B cell (primary cell): ENCODE data around the gene COLEC12. TPM values are rescaled to one million over a fixed set of nuclear protein-coding genes. Genes with fewer than 3 reads are reported as not detected.
A peak's percentile ranks its signal among the peaks of the same experiment; 100 is the strongest.

Experiments used
- ATAC-seq: fragments of 200-7000 bp; cut with Tn5 transposase; one replicate; pipeline ENCODE4 v1.10.0; 2021; ENCODE audit warnings: low read depth, mild to moderate bottlenecking, moderate number of reproducible peaks, moderate library complexity
- CTCF ChIA-PET: fragments of 350-600 bp; sonication (Branson Sonifier 250); formaldehyde crosslinking; loops from one replicate; lab custom pipeline; 2021; ENCODE audit warnings: antibody characterized with exemption, inconsistent platforms; lab: Charles Lee
- POLR2A ChIA-PET: fragments of 350-600 bp; sonication (Branson Sonifier 250); formaldehyde crosslinking; loops from one replicate; lab custom pipeline; 2021; ENCODE audit warnings: antibody characterized with exemption; lab: Charles Lee
- DNase-seq: peaks from one replicate; pipeline ENCODE4 v3.0.0; 2013
- H2AFZ ChIP-seq: 2 replicates; pipeline ENCODE4 v1.6.1; 2012; ENCODE audit warnings: mild to moderate bottlenecking, low read depth, low read length; ENCODE audit not compliant: insufficient read depth, poor library complexity, severe bottlenecking
- H3K27ac ChIP-seq, 2 donors: 1 replicate in 1 of 2; 2 replicates in 1 of 2; pipeline ENCODE4 v1.5.1; 2012 to 2013; ENCODE audit warnings: low read length in 2 of 2, mild to moderate bottlenecking in 2 of 2, moderate library complexity in 1 of 2
- H3K27me3 ChIP-seq, 4 experiments: fragments of 200-600 bp in 1 of 4; sonication (generic) in 1 of 4; replicated peaks in 1 of 4; 1 replicate in 2 of 4; 2 replicates in 2 of 4; pipeline versions ENCODE4 v1.6.1 to v1.7.0; 2013 to 2016; ENCODE audit warnings: low read length in 3 of 4, mild to moderate bottlenecking in 2 of 4, mixed read lengths in 1 of 4, moderate library complexity in 1 of 4; ENCODE audit not compliant: insufficient read depth in 4 of 4, control insufficient read depth in 3 of 4; ENCODE audit errors: control extremely low read depth in 1 of 4
- H3K36me3 ChIP-seq, 2 experiments: replicated peaks in 1 of 2; 1 replicate in 1 of 2; 2 replicates in 1 of 2; pipeline versions ENCODE4 v1.6.1 to v1.7.1; 2013; ENCODE audit warnings: low read length in 1 of 2; ENCODE audit not compliant: insufficient read depth in 2 of 2, control insufficient read depth in 1 of 2; ENCODE audit errors: control extremely low read depth in 1 of 2, extremely low read depth in 1 of 2
- H3K4me1 ChIP-seq, 2 donors: fragments of 200-600 bp in 1 of 2; sonication (generic) in 1 of 2; 1 replicate in 1 of 2; 2 replicates in 1 of 2; pipeline versions ENCODE4 v1.5.1 to v1.6.1; 2013 to 2017; ENCODE audit warnings: low read length in 2 of 2; ENCODE audit not compliant: control insufficient read depth in 2 of 2, insufficient read depth in 2 of 2
- H3K4me2 ChIP-seq: replicated peaks from 2 replicates; pipeline ENCODE3; 2012; ENCODE audit warnings: mild to moderate bottlenecking, low read depth, low read length; ENCODE audit not compliant: poor library complexity, severe bottlenecking
- H3K4me3 ChIP-seq, 5 experiments: fragments of 200-600 bp in 1 of 5; sonication (generic) in 1 of 5; 1 replicate in 3 of 5; 2 replicates in 2 of 5; pipeline versions ENCODE4 v1.5.1 to v1.7.0; 2011 to 2016; ENCODE audit warnings: low read length in 4 of 5, mild to moderate bottlenecking in 4 of 5, low read depth in 2 of 5, control low read depth in 1 of 5, moderate library complexity in 1 of 5; ENCODE audit not compliant: insufficient read depth in 1 of 5; ENCODE audit errors: control extremely low read depth in 1 of 5, extremely low read depth in 1 of 5
- H3K79me2 ChIP-seq: fragments of 200-600 bp; sonication (generic); one replicate; pipeline ENCODE4 v1.6.0; 2016; ENCODE audit warnings: low read length; ENCODE audit not compliant: control insufficient read depth, insufficient read depth
- H3K9ac ChIP-seq: fragments of 200-600 bp; sonication (generic); 2 replicates; pipeline ENCODE4 v1.6.1; 2017; ENCODE audit warnings: mild to moderate bottlenecking, low read length, moderate library complexity
- H3K9me3 ChIP-seq, 3 donors: one replicate each; pipeline versions ENCODE4 v1.6.1 to v1.7.1; 2013; ENCODE audit warnings: low read length in 2 of 3; ENCODE audit not compliant: control insufficient read depth in 2 of 3, insufficient read depth in 1 of 3; ENCODE audit errors: control extremely low read depth in 1 of 3
- H4K20me1 ChIP-seq: 2 replicates; pipeline ENCODE4 v1.6.0; 2012; ENCODE audit warnings: mild to moderate bottlenecking, low read length; ENCODE audit not compliant: insufficient read depth, control insufficient read depth, poor library complexity, severe bottlenecking
- H3K27ac Mint-ChIP-seq: one replicate; pipeline ENCODE4 v1.8.0; 2021; ENCODE audit warnings: mixed read lengths
- H3K27me3 Mint-ChIP-seq: one replicate; pipeline ENCODE4 v1.8.0; 2021; ENCODE audit warnings: mixed read lengths
- H3K4me1 Mint-ChIP-seq: one replicate; pipeline ENCODE4 v1.8.0; 2021; ENCODE audit warnings: mixed read lengths
- H3K4me3 Mint-ChIP-seq: one replicate; pipeline ENCODE4 v1.8.0; 2021; ENCODE audit warnings: mixed read lengths
- H3K9me3 Mint-ChIP-seq: one replicate; pipeline ENCODE4 v1.8.0; 2022; ENCODE audit warnings: mixed read lengths; ENCODE audit not compliant: insufficient read depth
- CTCF ChIP-seq: fragments of 200-600 bp; IDR thresholded peaks from one replicate; pipeline ENCODE4 v1.8.0; 2022; ENCODE audit warnings: antibody characterized with exemption, mild to moderate bottlenecking
- EZH2 ChIP-seq: IDR thresholded peaks from 2 replicates; pipeline ENCODE4 v1.6.1; 2012; ENCODE audit warnings: borderline replicate concordance, low read depth, mild to moderate bottlenecking, moderate library complexity, low read length; ENCODE audit not compliant: insufficient read depth, poor library complexity, severe bottlenecking
- WGBS: methylation state at CpG from one replicate; pipeline ENCODE4 v1.1.5; 2013; ENCODE audit warnings: missing lambda C conversion rate; ENCODE audit not compliant: insufficient coverage; 5-methylcytosine and 5-hydroxymethylcytosine counted together
- intact Hi-C: fragments of 100-400 bp; cut with micrococcal nuclease; formaldehyde crosslinking; loops from one replicate; pipeline ENCODE4 v1.10.0; 2022
- polyA plus RNA-seq: library from polyadenylated mRNA; depleted of rRNA; stranded (reverse); fragments of >200 nt; gene quantifications from 2 replicates; pipeline ENCODE4 v1.2.3, GENCODE V29; 2012
- total RNA-seq, 2 donors: library from RNA; stranded (reverse); fragments of 120-200 nt in 1 of 2; gene quantifications; 1 replicate in 1 of 2; 2 replicates in 1 of 2; pipeline versions ENCODE4 v1.2.3 to v1.2.4, GENCODE V29; 2013 to 2022

The COLEC12 gene
- total and polyA plus RNA-seq, 2 donors (not counting 1 experiment from before 2014, with no cell fraction given): not detected

GRCh38 chr18:267380-267687, 233.2 kb downstream of the COLEC12 start:
- peak overlapping the region; percentile 79 for H2AFZ ChIP-seq
- Mint-ChIP-seq H3K27me3 (no peaks in the 10 kb centered on the region), H3K4me3 (peak overlapping the region; percentile 98), H3K27ac (peak overlapping the region; percentile 99), H3K4me1 (peaks cover 30% of the 10 kb centered on the region), H3K9me3 (no peaks in the 10 kb centered on the region)
- ChIA-PET POLR2A (interaction anchor here (1.1 to 1.4 kb wide), 2 partner anchors 37 to 109 kb away, joined by 3 to 5 read pairs; partner anchors contain the start of gene USP14), CTCF (interaction anchor here (1.3 kb wide), 1 partner anchor 109 kb away, joined by 4 read pairs; the partner anchor contains the start of gene USP14)
- H3K27ac ChIP-seq: peak overlapping the region; percentile 84 to 89
- DNase-seq: no peak
- intact Hi-C loops: loop anchor here (5.0 kb wide), 1 partner anchor 445 kb away; the partner anchor contains the start of gene ENOSF1
- 0% methylated on average over 2 of the region's 9 CpGs for WGBS
- peaks cover 0 to 20% of the 10 kb centered on the region in 2 experiments for H3K36me3 ChIP-seq
- H3K4me2 ChIP-seq: peak overlapping the region; percentile 75
- H3K4me3 ChIP-seq: peak overlapping the region; percentile 71 to 100 (median 95)
- H3K9ac ChIP-seq: peak overlapping the region; percentile 86
- TF ChIP-seq CTCF (no peak), EZH2 (no peak)
- peaks cover 8 to 16% of the 10 kb centered on the region in 2 donors for H3K4me1 ChIP-seq
- H3K27me3 ChIP-seq: no peaks in the 10 kb centered on the region
- ATAC-seq: no peak
- no peaks in the 10 kb centered on the region for H4K20me1 ChIP-seq
- no peaks in the 10 kb centered on the region for H3K9me3 ChIP-seq
- peaks cover 22% of the 10 kb centered on the region for H3K79me2 ChIP-seq

Other genes with a start within 250 kb of the COLEC12 start
- 78.7 and 83.1 TPM in 2 replicates for gene THOC1, start 232.7 kb downstream of the COLEC12 start, total RNA-seq
- 18.3 and 41.0 TPM in 2 replicates for gene THOC1, start 232.7 kb downstream of the COLEC12 start, polyA plus RNA-seq
- gene CETN1, start 79.7 kb upstream of the COLEC12 start, total RNA-seq: not detected in 2 replicates
- not detected in 2 replicates for gene CETN1, start 79.7 kb upstream of the COLEC12 start, polyA plus RNA-seq
- not detected in 2 replicates for gene CLUL1, start 96.3 kb upstream of the COLEC12 start, total RNA-seq
- not detected in 2 replicates for gene CLUL1, start 96.3 kb upstream of the COLEC12 start, polyA plus RNA-seq
- gene TYMS, start 157.0 kb upstream of the COLEC12 start, total RNA-seq: 0.34 and 0.49 TPM in 2 replicates
- gene TYMS, start 157.0 kb upstream of the COLEC12 start, polyA plus RNA-seq: 1.1 and 1.3 TPM in 2 replicates
- 32.7 and 34.8 TPM in 2 replicates for gene ENOSF1, start 211.9 kb upstream of the COLEC12 start, total RNA-seq
- 2.2 and 8.0 TPM in 2 replicates for gene ENOSF1, start 211.9 kb upstream of the COLEC12 start, polyA plus RNA-seq